Parathyroid adenoma (tissue), 2 donors: ENCODE measurements around the gene HDAC8.

ENCODE experiments used
- H2AFZ ChIP-seq: fragments of 300-600 bp; sonication (generic); one replicate; pipeline ENCODE4 v1.7.0; 2017; ENCODE audit warnings: antibody characterized with exemption, mild to moderate bottlenecking
- H3K27ac ChIP-seq: fragments of 300-600 bp; sonication (generic); one replicate; pipeline ENCODE4 v1.7.0; 2017
- H3K27me3 ChIP-seq: fragments of 300-600 bp; sonication (generic); one replicate; pipeline ENCODE4 v1.7.0; 2017; ENCODE audit warnings: low read length; ENCODE audit not compliant: control insufficient read depth, insufficient read depth
- H3K36me3 ChIP-seq: fragments of 300-600 bp; sonication (generic); one replicate; pipeline ENCODE4 v1.7.0; 2017; ENCODE audit warnings: low read length; ENCODE audit not compliant: control insufficient read depth, insufficient read depth
- H3K4me1 ChIP-seq: fragments of 300-600 bp; sonication (generic); one replicate; pipeline ENCODE4 v1.7.0; 2017; ENCODE audit warnings: control low read depth
- H3K4me2 ChIP-seq: fragments of 300-600 bp; sonication (generic); one replicate; pipeline ENCODE4 v1.7.0; 2017; ENCODE audit warnings: low read length
- H3K4me3 ChIP-seq: fragments of 300-600 bp; sonication (generic); one replicate; pipeline ENCODE4 v1.7.0; 2017; ENCODE audit warnings: low read depth, low read length
- H3K79me2 ChIP-seq: fragments of 300-600 bp; sonication (generic); one replicate; pipeline ENCODE4 v1.7.0; 2017; ENCODE audit warnings: control low read depth
- H3K9ac ChIP-seq: fragments of 300-600 bp; sonication (generic); one replicate; pipeline ENCODE4 v1.7.0; 2017; ENCODE audit warnings: mild to moderate bottlenecking
- H3K9me3 ChIP-seq: fragments of 300-600 bp; sonication (generic); one replicate; pipeline ENCODE4 v1.7.0; 2017; ENCODE audit warnings: low read length; ENCODE audit not compliant: control insufficient read depth
- TF ChIP-seq, protein P1 (sequence below): fragments of 300-600 bp; sonication (generic); IDR thresholded peaks from one replicate; pipeline ENCODE4 v1.7.0; 2017; ENCODE audit warnings: antibody characterized with exemption, mild to moderate bottlenecking
- donor health status: primary hyperparathyroidism.

The HDAC8 gene

DNA sequence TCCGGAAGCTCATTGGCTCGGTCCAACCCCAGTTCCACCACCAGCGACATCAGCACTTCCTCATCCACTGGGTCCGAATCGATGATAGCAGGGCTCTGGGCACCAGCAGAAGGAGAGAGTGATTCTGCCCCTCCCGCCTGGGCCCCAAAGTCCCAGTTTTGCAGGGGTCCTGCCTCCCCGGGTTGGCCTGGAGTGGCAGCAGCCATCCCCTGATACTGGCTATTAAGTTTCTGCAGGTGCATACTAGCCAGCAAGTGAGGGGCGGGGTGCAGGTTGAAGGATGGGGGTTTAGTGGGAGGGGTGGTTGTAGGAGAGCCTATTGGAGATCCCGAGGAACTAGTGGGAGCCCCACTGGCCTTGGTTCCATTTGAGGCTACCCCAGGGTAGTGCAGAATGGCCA lies 270.9 kb downstream of the HDAC8 start:
- no peak overlapping the region for H3K4me3 ChIP-seq
- no peaks in the 10 kb centered on the region for H3K4me1 ChIP-seq
- no peak overlapping the region for H3K4me2 ChIP-seq
- H3K27me3 ChIP-seq: no peaks in the 10 kb centered on the region
- TF ChIP-seq, protein P1, sequence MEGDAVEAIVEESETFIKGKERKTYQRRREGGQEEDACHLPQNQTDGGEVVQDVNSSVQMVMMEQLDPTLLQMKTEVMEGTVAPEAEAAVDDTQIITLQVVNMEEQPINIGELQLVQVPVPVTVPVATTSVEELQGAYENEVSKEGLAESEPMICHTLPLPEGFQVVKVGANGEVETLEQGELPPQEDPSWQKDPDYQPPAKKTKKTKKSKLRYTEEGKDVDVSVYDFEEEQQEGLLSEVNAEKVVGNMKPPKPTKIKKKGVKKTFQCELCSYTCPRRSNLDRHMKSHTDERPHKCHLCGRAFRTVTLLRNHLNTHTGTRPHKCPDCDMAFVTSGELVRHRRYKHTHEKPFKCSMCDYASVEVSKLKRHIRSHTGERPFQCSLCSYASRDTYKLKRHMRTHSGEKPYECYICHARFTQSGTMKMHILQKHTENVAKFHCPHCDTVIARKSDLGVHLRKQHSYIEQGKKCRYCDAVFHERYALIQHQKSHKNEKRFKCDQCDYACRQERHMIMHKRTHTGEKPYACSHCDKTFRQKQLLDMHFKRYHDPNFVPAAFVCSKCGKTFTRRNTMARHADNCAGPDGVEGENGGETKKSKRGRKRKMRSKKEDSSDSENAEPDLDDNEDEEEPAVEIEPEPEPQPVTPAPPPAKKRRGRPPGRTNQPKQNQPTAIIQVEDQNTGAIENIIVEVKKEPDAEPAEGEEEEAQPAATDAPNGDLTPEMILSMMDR: no peak
- H3K79me2 ChIP-seq: no peaks in the 10 kb centered on the region
- H3K9ac ChIP-seq: no peak overlapping the region
- no peak overlapping the region for H2AFZ ChIP-seq
- H3K27ac ChIP-seq: no peak overlapping the region
- H3K36me3 ChIP-seq: no peaks in the 10 kb centered on the region
- no peaks in the 10 kb centered on the region for H3K9me3 ChIP-seq

DNA sequence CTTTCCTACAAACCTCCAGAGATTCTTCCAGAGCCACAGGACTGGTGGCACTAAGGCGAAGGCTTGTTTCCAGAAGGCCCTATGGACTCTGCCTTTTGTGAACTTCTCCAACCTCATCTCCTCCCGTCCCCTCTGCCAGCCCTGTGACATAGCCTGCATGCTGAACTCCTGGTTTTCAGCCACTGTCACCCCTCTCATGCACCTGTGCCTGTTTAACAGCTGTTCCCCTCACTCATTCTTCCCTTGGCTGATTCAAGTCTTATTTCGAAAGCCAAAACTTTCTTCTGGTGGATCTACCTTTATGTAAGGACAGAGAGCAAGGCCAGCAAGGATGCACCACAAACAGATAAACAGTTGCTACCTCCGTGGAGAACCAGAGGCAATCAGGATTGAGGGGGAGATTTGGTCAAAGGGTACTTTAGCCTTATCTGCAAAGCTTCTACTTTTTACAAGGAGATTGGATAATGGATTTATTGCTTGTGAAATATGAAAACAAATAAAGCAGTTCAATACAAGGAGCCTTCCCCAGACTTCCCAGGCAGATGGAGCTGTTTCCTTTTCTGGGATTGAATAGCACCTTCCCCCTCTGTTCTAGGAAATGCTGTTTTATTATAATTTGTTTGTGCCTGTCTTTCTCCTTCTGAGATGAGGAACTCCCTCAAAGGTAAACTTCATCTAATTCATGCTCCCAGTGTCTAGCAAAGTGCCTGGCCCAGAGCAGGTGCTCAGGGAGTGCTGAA lies 272.6 kb downstream of the HDAC8 start:
- H3K9me3 ChIP-seq: no peaks in the 10 kb centered on the region
- H3K27ac ChIP-seq: no peak overlapping the region
- TF ChIP-seq, protein P1: no peak
- no peaks in the 10 kb centered on the region for H3K36me3 ChIP-seq
- H3K4me2 ChIP-seq: no peak overlapping the region
- no peak overlapping the region for H3K4me3 ChIP-seq
- H3K27me3 ChIP-seq: no peaks in the 10 kb centered on the region
- no peaks in the 10 kb centered on the region for H3K79me2 ChIP-seq
- no peaks in the 10 kb centered on the region for H3K4me1 ChIP-seq
- H3K9ac ChIP-seq: no peak overlapping the region
- H2AFZ ChIP-seq: no peak overlapping the region

DNA sequence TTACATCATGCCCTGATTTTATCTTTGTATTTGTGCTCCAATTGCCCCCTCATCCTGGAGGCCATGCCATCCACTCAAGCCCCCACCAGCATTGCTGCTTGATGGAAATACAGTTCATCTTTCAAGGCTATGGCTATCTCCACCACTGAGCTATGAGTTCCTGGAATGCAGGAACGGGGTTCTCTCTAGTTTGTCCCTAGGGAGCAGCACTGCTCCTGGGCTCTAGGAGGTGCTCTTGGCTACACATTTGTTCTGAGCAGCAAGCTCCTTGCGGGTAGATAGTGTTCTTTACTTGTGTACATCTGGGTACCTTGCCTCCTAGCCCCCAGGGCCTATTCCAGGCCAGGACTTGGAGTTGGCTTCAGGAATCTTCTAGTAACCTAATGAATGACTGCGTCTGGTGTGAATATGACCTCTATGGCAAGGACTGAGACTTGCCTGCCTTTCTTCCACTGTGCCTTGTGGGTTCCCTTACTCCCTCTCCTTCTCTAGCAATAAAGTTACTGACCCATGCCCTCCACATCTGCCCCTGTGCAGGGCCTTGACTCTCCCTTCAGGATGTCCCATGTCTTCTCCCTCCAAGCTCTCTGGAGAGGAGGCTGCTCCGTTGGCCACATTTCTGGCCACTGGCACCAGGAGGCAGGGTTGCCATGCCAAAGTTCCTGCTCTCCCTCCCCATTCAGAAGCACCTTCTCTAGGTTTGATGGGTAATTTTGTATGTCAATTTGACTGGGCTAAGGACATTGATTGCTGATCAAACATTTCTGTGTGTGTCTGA lies 274.5 kb downstream of the HDAC8 start:
- Histone ChIP-seq H3K27ac (no peak overlapping the region), H3K4me2 (no peak overlapping the region), H2AFZ (no peak overlapping the region), H3K4me1 (no peaks in the 10 kb centered on the region), H3K36me3 (no peaks in the 10 kb centered on the region), H3K4me3 (no peak overlapping the region), H3K9me3 (no peaks in the 10 kb centered on the region), H3K79me2 (no peaks in the 10 kb centered on the region), H3K9ac (no peak overlapping the region), H3K27me3 (no peaks in the 10 kb centered on the region)
- TF ChIP-seq, protein P1: no peak

DNA sequence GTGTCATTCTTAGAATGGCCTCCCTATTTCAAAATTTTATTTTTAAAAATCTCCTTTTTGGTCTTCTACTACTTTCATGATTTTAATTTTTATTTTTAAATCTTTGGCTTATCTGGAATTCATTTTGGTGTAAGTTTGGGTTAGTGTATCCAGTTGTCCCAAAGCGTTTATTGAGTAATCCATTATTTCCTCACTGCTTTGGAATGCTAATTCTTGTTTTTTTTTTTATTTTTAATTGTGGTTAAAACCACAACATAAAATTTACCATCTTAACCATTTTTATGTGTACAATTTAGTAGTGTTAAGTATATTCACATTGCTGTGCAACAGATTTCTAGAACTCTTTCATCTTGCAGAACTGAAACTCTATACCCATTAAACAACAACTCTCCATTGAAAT lies 275.7 kb downstream of the HDAC8 start:
- H3K79me2 ChIP-seq: no peaks in the 10 kb centered on the region
- no peaks in the 10 kb centered on the region for H3K36me3 ChIP-seq
- no peaks in the 10 kb centered on the region for H3K27me3 ChIP-seq
- no peak overlapping the region for H3K4me3 ChIP-seq
- H3K4me2 ChIP-seq: no peak overlapping the region
- no peak overlapping the region for H3K27ac ChIP-seq
- H3K9ac ChIP-seq: no peak overlapping the region
- no peak overlapping the region for H2AFZ ChIP-seq
- H3K4me1 ChIP-seq: no peaks in the 10 kb centered on the region
- TF ChIP-seq, protein P1: no peak
- H3K9me3 ChIP-seq: no peaks in the 10 kb centered on the region
